Psoas muscle (tissue), 8 donors: ENCODE results near the gene GNG3. TPM values are rescaled to one million over a fixed set of nuclear protein-coding genes. Genes with fewer than 3 reads are reported as not detected.

Experiments used
- ATAC-seq, 4 donors: fragments of 200-7000 bp; cut with Tn5 transposase; one replicate each; pipeline ENCODE4 v1.9.1; 2020; ENCODE audit warnings: moderate library complexity in 3 of 4, mild to moderate bottlenecking in 2 of 4
- DNase-seq, 2 donors: peaks; one replicate each; pipeline ENCODE4 v3.0.0-alpha.2; 2020
- H3K27ac ChIP-seq: fragments of 200-600 bp; one replicate; pipeline ENCODE4 v1.8.0; 2022
- H3K27me3 ChIP-seq, 3 donors: fragments of 200-600 bp in 1 of 3; one replicate each; pipeline versions ENCODE4 v1.6.1 to v1.8.0; 2013 to 2022; ENCODE audit warnings: low read length in 2 of 3, mild to moderate bottlenecking in 2 of 3, moderate library complexity in 1 of 3; ENCODE audit not compliant: insufficient read depth in 3 of 3
- H3K36me3 ChIP-seq, 2 donors: fragments of 200-600 bp in 1 of 2; one replicate each; pipeline versions ENCODE4 v1.6.1 to v1.8.0; 2013 to 2022; ENCODE audit warnings: low read depth in 1 of 2, mild to moderate bottlenecking in 1 of 2, moderate library complexity in 1 of 2; ENCODE audit not compliant: insufficient read depth in 1 of 2
- H3K4me1 ChIP-seq: fragments of 200-600 bp; one replicate; pipeline ENCODE4 v1.8.0; 2022
- H3K4me3 ChIP-seq: fragments of 200-600 bp; one replicate; pipeline ENCODE4 v1.8.0; 2022; ENCODE audit warnings: mild to moderate bottlenecking
- H3K9me3 ChIP-seq: fragments of 200-600 bp; one replicate; pipeline ENCODE4 v1.8.0; 2022
- WGBS, 3 donors: extraction: QIAGEN DNeasy Blood & Tissue Kit; methylation state at CpG; one replicate each; pipeline versions ENCODE4 v1.1.6 to v1.1.7; 2013; 5-methylcytosine and 5-hydroxymethylcytosine counted together
- intact Hi-C, 2 donors: fragments of 100-400 bp; cut with DNase I; formaldehyde crosslinking; loops; one replicate each; pipeline versions ENCODE4 v1.11.0 to v1.14.2; 2022
- polyA plus RNA-seq, 3 donors: library from polyadenylated mRNA; stranded (reverse); fragments of 200-250 nt; gene quantifications; one replicate each; pipeline ENCODE4 v1.2.3, GENCODE V29; 2013
- total RNA-seq, 4 donors: library from RNA; stranded (reverse); fragmentation: NEBNext Ultra II Directional in 2 of 4; extraction: Animal tissue kit (Norgen Biotek cat#: 25700) in 2 of 4; gene quantifications; one replicate each; pipeline versions ENCODE4 v1.2.1 to v1.2.4, GENCODE V29; 2021 to 2023
- TF ChIP-seq, protein P1 (sequence below): fragments of 200-600 bp; IDR thresholded peaks from one replicate; pipeline ENCODE4 v1.8.0; 2022; ENCODE audit warnings: antibody characterized with exemption
- donor health status: healthy with polysubstance abuse.
- donor health status: DM: no; HTN: no; CAD: no; lungs with moderate emphysema.
- donor health status: Bipolar disorder and iron deficiency.
- donor health status: healthy.
- donor health status: DM: yes; HTN: yes; CAD: no.
- donor health status: DM: no; HTN: no; CAD: no.
- donor health status: DM: no; HTN: no; CAD: no.
- donor health status: DM: yes; HTN: yes; CAD: no.

Gene GNG3
- total and polyA plus RNA-seq, 7 donors, result 0.10 to 0.39 TPM; not detected in 5

DNA sequence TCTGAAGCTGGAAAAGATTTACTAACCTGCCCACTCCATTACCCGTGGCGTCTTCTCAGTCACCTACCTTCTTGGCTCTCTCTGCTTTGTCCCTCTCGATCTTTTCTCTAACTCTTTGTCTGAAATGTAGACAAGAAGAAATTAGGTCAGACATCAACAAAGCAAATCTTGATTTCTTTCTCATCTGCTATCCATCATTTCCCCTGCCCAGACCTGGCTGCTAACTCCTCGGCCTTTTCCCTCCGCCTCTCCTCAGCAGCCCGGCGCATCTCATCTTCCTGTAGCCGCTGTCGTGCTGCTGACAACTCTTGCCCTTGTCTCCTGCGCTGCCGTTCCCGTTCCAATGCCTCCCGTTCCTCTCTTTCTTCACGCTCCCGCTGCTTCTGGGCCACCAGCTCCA, 29.8 kb upstream of the GNG3 start:
- peak overlapping the region; percentile 87 for H3K4me3 ChIP-seq
- WGBS, 3 donors, result 63 to 75% (median 70%) methylated on average over 15 of the region's 15 CpGs

DNA sequence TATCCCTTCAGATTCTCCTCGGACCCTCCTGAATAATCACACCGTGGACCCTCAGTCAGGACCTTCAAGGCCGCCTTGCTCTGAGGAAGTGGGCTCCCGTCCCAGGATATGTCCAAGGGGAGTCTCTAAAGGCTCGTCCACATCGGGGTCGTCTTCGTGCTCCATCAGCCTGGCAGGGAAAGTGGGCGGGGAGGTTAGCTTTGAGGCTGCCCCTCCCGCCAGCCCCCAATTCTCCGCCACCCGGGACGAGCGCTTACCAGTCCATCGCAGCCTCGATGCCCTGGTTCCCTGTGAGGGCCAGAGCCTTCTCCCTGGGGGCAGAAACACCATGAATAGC, 29.1 kb upstream of the GNG3 start:
- intact Hi-C loops, result no loop called here
- peaks cover 32% of the 10 kb centered on the region for H3K4me1 ChIP-seq
- peaks cover 6 to 48% of the 10 kb centered on the region in 2 donors for H3K36me3 ChIP-seq
- no peaks in the 10 kb centered on the region for H3K9me3 ChIP-seq
- no peaks in the 10 kb centered on the region for H3K27me3 ChIP-seq
- H3K4me3 ChIP-seq, result peak overlapping the region; percentile 87
- 2 to 4% (median 2%) methylated on average over 16 of the region's 16 CpGs for WGBS, 3 donors
- ATAC-seq (peak in 2 of 4 donors; percentile 0 to 7), DNase-seq (no peak)
- peak overlapping the region; percentile 91 for H3K27ac ChIP-seq
- TF ChIP-seq, protein P1, sequence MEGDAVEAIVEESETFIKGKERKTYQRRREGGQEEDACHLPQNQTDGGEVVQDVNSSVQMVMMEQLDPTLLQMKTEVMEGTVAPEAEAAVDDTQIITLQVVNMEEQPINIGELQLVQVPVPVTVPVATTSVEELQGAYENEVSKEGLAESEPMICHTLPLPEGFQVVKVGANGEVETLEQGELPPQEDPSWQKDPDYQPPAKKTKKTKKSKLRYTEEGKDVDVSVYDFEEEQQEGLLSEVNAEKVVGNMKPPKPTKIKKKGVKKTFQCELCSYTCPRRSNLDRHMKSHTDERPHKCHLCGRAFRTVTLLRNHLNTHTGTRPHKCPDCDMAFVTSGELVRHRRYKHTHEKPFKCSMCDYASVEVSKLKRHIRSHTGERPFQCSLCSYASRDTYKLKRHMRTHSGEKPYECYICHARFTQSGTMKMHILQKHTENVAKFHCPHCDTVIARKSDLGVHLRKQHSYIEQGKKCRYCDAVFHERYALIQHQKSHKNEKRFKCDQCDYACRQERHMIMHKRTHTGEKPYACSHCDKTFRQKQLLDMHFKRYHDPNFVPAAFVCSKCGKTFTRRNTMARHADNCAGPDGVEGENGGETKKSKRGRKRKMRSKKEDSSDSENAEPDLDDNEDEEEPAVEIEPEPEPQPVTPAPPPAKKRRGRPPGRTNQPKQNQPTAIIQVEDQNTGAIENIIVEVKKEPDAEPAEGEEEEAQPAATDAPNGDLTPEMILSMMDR, result no peak

More for the DNA sequence above, 29.8 kb upstream of the GNG3 start:
- intact Hi-C loops, result no loop called here
- Histone ChIP-seq H3K4me1 (peaks cover 39% of the 10 kb centered on the region), H3K27ac (peak overlapping the region; percentile 91), H3K9me3 (no peaks in the 10 kb centered on the region), H3K27me3 (no peaks in the 10 kb centered on the region), H3K36me3 (peaks cover 6 to 53% of the 10 kb centered on the region in 2 donors)
- ATAC-seq (no peak), DNase-seq (no peak)
- TF ChIP-seq, protein P1, result no peak

DNA sequence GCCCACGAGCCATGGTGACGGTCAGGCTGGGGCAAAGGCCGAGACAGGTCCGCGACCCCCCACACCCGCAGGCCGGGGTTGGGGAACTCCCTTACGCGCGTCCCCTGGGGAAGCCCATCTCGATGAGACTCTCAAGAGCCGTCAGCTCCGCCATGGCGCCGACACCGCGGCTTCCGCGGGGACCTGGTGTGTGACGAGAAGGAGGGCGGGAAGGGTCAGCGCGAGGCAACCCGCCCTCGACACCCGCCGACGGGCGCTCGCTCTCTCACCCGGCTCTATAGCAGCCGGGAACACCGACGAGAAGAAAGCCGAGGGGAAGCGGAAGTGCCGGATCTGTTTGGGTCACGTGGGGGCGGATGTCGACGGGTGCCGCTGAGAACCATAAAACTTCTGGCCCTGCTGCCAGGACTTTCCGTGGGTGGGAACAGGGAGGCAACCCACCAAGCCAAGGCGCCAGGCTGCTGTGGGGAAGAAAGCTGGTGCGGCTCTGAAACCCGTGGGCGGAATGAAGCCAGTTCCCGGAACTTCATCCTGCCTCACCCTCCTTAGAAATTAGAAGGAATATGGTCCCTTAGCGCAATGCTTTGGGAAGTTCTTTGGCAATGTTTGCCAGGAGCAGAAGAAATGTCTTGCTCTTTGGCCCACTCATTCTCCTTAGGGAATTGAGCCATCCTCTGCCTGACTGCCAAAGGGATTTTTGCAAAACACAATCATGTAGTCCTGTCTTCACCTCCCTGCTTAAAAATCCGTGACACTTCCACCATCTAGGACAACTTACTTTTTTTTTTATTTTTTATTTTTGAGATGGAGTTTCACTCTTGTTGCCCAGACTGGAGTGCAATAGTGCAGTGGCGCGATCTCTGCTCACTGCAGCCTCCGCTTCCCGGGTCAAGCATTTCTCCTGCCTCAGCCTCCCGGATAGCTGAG, 28.4 kb upstream of the GNG3 start, which contains the start of gene UBXN1:
Gene UBXN1 (minus strand): TSS at position 304 of the 927 bp plus-strand sequence. CDS start 150 bp downstream, at position 154.
- intact Hi-C loops, result no loop called here
- Histone ChIP-seq H3K4me1 (peaks cover 32% of the 10 kb centered on the region), H3K9me3 (no peaks in the 10 kb centered on the region), H3K4me3 (peak within 1 kb of the TSS; percentile 87), H3K27ac (peak within 1 kb of the TSS; percentile 91), H3K27me3 (no peaks in the 10 kb centered on the region), H3K36me3 (peaks cover 6 to 42% of the 10 kb centered on the region in 2 donors)
- DNase-seq (peak; percentile 94 to 96), ATAC-seq (peak; percentile 88 to 93 (median 90))
- TF ChIP-seq, protein P1, result no peak
- 1 to 3% (median 2%) methylated on average over 55 of the region's 55 CpGs for WGBS, 3 donors

DNA sequence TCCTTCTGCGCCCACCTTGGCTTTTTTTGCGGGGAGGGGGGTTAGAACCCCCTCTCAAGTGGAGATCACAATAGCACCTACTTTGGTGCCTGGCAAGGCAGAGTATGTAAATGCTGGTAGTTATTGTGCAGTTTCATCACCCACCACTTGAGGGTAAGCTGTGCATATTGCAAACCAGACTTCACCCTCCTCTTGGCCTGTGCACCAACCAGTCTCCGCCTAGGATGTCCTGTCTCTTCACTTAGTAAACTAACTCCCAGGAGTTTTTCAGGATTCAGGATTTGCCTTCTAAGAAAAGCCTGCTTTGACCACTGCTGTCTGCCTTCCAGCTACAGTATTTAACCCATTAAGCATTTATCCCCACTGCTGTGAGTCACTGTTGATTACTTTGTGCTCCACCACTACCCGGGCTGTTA, 26.6 kb upstream of the GNG3 start:
- Histone ChIP-seq H3K27ac (peak overlapping the region; percentile 91), H3K36me3 (peaks cover 6 to 24% of the 10 kb centered on the region in 2 donors), H3K27me3 (no peaks in the 10 kb centered on the region), H3K4me1 (peaks cover 32% of the 10 kb centered on the region), H3K4me3 (no peak overlapping the region), H3K9me3 (no peaks in the 10 kb centered on the region)
- ATAC-seq (peak; percentile 63 to 74 (median 70)), DNase-seq (peak; percentile 51 to 71)
- intact Hi-C loops, result loop anchor here in 1 of 2 donors (2.0 kb wide), 1 partner anchor 14 kb away; no protein-coding TSS in a partner anchor
- TF ChIP-seq, protein P1, result peak; percentile 54
- WGBS, 3 donors, result 43 to 49% (median 44%) methylated on average over 4 of the region's 4 CpGs
